GM21390 (cell line): ENCODE measurements around the gene DNASE1L3.
"Not testable (repeated sequence)": the region's sequence is repeated elsewhere in the genome, so short reads cannot be mapped to it uniquely, and the experiment has no call there.

Source experiments
- ATAC-seq: cut with Tn5 transposase; IDR thresholded peaks from one replicate; pipeline ENCODE4 v1.9.1; 2021; ENCODE audit not compliant: unreplicated experiment

Gene DNASE1L3, protein sequence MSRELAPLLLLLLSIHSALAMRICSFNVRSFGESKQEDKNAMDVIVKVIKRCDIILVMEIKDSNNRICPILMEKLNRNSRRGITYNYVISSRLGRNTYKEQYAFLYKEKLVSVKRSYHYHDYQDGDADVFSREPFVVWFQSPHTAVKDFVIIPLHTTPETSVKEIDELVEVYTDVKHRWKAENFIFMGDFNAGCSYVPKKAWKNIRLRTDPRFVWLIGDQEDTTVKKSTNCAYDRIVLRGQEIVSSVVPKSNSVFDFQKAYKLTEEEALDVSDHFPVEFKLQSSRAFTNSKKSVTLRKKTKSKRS

GRCh38 chr3:58210761-58211460 lies at the start of gene DNASE1L3:
TSS of gene DNASE1L3 (minus strand) at chr3:58210972. CDS start at chr3:58210906, 66 bp downstream.
- no peak for ATAC-seq

GRCh38 chr3:58260261-58260731 lies 49.5 kb upstream of the DNASE1L3 start:
- no peak for ATAC-seq

DNA sequence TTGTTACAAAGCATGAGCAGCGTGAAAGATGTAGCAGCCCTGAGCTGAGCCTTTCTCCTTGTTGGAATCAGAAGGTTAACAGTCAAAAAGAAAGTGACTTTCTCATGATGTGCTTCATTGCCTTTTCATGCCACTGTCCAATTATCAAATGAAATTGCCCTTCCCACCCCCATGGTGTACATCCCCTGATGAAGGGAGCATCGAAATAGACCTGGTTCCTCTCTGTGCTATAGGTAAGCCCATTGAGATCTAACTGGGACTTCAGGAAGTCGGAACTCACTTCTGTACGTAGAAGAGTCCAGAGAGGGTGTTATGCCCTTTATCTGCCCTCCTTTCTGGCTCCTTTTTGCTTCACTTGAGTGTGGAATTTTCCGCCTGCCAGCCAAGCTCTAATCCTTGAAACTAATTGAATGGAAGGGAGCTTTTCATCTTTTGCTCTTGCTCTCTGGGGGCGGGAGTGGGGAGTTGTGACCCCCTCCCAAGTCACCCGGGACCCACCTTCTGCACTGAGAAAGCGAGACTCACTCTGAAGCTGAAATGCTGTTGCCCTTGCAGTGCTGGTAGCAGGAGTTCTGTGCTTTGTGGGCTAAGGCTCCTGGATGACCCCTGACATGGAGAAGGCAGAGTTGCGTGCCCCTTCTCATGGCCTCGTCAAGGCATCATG lies 47.8 kb upstream of the DNASE1L3 start:
- ATAC-seq: no peak

DNA sequence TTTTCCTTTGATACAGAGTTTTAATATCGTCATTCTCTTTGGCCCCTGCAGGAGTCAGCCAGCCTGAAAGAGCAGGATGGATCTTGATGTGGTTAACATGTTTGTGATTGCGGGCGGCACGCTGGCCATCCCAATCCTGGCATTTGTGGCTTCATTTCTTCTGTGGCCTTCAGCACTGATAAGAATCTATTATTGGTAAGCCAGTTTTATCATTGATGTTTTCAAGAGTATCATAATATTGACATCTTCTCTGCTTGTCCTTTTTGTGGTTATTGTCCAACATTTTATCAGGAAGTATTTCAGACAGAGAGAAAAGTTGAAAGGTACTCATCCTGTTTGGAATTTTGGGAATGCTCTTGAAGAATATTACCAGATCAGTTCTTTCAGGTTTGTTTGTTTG lies 45.7 kb upstream of the DNASE1L3 start:
- ATAC-seq: no peak

GRCh38 chr3:58256061-58256460 lies 45.3 kb upstream of the DNASE1L3 start:
- no peak for ATAC-seq

GRCh38 chr3:58254144-58254543 lies 43.4 kb upstream of the DNASE1L3 start:
- no peak for ATAC-seq

DNA sequence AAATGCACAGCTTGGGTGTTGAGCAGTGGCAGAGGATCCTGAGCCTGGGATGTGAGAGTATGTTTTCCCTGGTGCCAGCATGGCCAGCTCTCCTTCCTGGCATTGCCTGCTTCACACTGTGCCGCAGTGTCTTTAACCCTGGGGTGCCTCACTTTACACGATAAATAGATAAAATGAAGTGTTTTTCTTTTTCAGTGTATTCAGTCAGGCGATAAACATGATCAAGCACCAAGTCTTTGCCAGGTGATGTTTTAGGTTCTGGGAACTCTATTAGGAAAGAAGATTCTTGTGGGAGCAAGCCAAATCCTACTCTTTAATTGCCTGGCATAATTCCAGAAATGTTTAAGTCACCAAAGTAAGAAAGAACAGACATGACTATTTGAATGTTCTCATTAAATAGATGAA lies 40.9 kb upstream of the DNASE1L3 start:
- ATAC-seq: no peak

DNA sequence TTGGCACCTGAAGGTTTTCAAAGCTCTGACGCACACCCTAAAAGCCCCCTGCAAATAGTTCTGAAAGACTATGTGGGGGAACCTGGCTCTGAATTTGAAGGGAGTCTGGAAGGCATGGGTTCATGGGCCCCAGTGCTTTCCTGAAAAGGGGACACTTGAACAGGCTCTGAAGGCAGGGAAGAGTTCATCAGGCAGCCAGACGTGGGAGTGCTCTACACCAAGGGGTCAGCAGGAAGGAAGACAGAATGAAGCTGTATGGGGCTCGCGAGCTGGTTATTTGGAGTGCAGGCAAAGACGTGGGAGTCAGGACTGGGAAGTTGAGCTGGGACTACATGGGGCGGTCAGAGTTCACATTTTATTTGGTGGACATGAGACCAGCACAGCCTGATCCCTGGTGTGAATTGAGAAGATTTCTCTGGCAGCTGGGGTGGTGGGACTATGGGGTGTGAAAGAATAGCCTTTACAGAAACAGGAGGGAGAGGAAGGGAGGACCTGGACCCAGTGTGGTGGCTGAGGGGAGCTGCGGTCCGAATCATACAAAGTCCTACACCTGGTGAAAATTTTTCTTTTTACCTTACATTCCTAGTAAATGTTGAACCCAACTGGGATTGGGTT lies 39.4 kb upstream of the DNASE1L3 start:
- ATAC-seq: no peak

DNA sequence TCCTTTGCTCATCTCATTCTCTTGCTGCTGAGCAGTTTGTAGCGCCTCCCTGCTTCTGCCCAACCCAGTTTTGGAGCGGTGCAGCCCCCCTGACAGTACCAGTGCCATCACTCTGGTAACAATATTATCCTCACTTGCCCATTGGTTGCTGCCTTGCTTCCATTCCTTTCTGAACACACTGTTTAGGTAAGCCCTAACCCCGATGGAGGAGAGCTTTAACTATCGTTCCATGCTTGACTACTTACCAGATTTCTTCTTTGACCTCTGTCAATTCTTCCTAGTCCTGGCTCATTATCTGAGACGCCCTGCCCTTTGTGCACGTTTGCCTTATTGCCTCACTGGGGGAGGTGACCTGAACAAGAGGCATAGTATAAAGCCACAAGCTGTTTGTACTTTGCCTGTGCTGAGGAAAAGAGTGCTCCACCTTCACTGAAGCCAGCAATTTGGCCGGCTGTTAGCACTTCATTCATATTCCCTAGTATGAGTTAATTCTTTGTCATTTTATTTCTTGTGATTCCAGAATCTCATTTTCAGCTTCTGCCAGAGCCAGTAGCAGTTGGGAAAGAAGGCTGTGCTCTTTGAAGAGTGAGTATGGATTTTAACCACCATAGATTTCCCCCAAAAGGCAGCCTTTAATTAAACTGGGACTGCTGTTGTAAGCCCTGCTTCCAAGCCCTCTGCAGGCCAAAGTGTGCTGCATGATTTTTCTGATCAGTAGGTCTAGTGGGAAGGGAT lies 38.8 kb upstream of the DNASE1L3 start:
- ATAC-seq: no peak

GRCh38 chr3:58246148-58247047 lies 35.6 kb upstream of the DNASE1L3 start:
- no peak for ATAC-seq

DNA sequence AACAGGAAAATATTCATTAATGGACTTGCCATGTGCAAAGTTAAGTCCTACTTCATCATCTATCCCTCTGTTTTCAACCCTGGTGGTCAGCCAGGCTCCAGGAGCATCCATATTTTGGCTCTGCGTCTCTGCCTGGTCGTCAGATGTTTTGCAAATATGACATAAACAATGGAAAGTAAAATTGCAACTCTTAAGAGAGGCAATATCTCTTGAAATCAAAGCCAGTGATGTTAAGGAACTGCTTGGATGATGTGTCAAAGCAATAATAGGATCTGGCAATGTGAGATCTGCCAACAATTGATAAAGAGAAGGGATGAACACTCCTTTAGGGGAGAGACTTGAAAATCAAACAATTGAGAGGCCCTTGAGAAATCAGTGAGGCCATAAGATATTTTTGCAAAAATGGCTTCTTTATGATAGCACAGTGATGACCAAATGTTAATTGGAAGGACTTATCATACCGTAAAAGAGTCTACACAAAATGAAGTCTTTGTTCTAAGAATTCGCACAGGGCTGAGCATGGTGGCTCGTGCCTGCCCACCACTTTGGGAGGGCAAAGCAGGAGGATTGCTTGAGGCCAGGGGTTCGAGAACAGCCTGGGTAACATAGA lies 33.3 kb upstream of the DNASE1L3 start:
- no peak for ATAC-seq

- ATAC-seq: not testable (repeated sequence)
Measured at GRCh38 chr3:58242860-58243259, 32.1 kb upstream of the DNASE1L3 start.

DNA sequence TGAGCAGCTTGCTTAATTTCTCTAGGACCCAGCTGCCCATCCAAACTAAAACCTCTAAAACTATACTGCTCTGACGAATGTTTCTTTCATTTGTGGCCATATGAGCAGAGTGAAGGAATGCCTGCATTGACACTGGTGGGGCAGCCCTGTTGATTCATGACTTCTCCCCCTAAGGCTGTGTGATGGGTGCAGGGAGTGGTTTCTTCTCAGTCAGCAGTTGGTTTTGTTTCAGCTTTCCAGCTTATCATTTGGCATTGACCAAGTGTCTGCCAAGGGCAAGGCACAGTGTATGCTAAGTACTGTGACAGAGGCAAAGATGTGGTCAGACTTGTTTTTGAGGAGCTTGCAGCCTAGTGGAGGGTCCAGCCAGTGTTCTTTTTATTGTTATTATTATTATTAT lies 31.6 kb upstream of the DNASE1L3 start:
- no peak for ATAC-seq

GRCh38 chr3:58241306-58242044 lies 30.7 kb upstream of the DNASE1L3 start:
- ATAC-seq: no peak

DNA sequence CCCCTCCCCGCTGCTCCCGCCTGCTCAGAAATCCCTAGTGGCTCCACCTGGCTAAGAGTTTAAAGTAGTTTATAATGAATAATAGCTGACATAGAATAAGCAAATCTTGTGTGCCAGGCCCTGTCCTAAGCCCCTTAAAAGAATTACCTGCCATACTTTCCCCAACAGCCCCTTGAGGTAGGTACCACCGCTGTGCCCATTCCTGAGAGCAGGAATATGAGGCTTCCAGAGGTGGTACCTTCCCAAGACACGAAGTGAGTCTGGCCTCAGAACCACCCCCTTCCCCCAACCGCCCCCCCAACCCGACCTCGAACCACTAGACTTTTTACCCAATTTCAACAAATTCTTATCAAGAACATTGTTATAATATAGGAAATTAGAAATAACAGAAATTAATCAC lies 28.1 kb upstream of the DNASE1L3 start:
- no peak for ATAC-seq

GRCh38 chr3:58237941-58238681 lies 27.3 kb upstream of the DNASE1L3 start:
- ATAC-seq: peak; percentile 30

DNA sequence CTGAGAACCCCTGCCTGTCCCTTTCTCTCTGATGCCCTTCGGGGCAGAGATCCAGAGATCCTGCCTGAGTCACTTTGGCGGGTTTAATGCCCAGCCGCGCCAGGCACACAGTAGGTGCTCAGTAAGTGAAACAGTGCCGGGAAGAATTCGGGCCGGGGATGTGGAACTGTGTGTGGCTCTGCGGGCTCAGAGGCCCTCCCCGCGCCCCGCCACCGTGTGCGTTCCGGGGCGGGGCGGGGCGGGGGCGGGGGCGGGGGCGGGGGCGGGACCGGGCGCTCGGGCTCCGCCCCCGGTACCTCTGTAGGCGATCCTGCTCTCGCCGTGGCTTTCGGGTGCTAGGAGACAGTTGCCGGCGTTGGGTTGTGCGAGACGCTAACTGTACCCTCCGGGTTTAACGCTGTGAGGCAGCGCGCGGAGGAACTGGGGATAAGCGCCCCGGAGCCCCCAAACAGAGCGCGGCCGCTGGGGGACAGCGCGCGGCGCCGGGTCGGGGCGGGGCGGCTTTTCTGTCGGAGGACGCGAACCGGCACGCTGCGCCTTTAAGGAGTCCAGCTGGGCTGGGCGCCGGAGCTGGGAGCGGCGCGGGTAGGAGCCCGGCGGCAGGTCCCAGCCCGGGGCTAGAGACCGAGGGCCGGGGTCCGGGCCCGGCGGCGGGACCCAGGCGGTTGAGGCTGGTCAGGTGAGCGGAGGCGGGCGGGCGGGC lies 26.6 kb upstream of the DNASE1L3 start, which contains the start of gene ABHD6:
Gene ABHD6 (plus strand): TSS at position 555 of the 703 bp plus-strand sequence. CDS start 18,795 bp downstream, outside the sequence.
- ATAC-seq: peak; percentile 70
